Heart left ventricle (tissue), 16 donors: ENCODE results near the gene NISCH. TPM values are rescaled to one million over a fixed set of nuclear protein-coding genes. Genes with fewer than 3 reads are reported as not detected.

ENCODE experiments used
- ATAC-seq, 4 donors: fragments of 200-7000 bp; cut with Tn5 transposase; one replicate each; pipeline ENCODE4 v1.9.1; 2020 to 2022; ENCODE audit warnings: moderate library complexity in 4 of 4, mild to moderate bottlenecking in 3 of 4, moderate number of reproducible peaks in 1 of 4
- DNase-seq, 5 donors: peaks; one replicate each; pipeline ENCODE4 v3.0.0-alpha.2; 2020
- H3K27ac ChIP-seq, 12 donors: fragments of 200-600 bp; sonication (generic) in 4 of 12; one replicate each; pipeline versions ENCODE4 v1.5.0 to v1.8.0; 2016 to 2022; ENCODE audit warnings: mild to moderate bottlenecking in 2 of 12
- H3K27me3 ChIP-seq, 9 donors: fragments of 200-600 bp; sonication (generic) in 2 of 9; one replicate each; pipeline versions ENCODE4 v1.5.1 to v1.8.0; 2016 to 2022; ENCODE audit warnings: mild to moderate bottlenecking in 3 of 9
- H3K36me3 ChIP-seq, 9 donors: fragments of 200-600 bp; sonication (generic) in 2 of 9; one replicate each; pipeline versions ENCODE4 v1.5.0 to v1.8.0; 2018 to 2022; ENCODE audit warnings: mild to moderate bottlenecking in 2 of 9
- H3K4me1 ChIP-seq, 12 donors: fragments of 200-600 bp; sonication (generic) in 4 of 12; one replicate each; pipeline versions ENCODE4 v1.5.0 to v1.8.0; 2016 to 2022; ENCODE audit warnings: mild to moderate bottlenecking in 3 of 12
- H3K4me3 ChIP-seq, 12 donors: fragments of 200-600 bp; sonication (generic) in 4 of 12; one replicate each; pipeline versions ENCODE4 v1.5.0 to v1.8.0; 2017 to 2022; ENCODE audit warnings: mild to moderate bottlenecking in 9 of 12, moderate library complexity in 4 of 12
- H3K9me3 ChIP-seq, 12 donors: fragments of 200-600 bp; sonication (generic) in 4 of 12; one replicate each; pipeline versions ENCODE4 v1.5.0 to v1.8.0; 2016 to 2022; ENCODE audit warnings: mild to moderate bottlenecking in 1 of 12
- POLR2A ChIP-seq, 2 donors: fragments of 450-650 bp; IDR thresholded peaks; one replicate each; pipeline ENCODE4 v1.6.1; 2017; ENCODE audit warnings: antibody characterized with exemption in 2 of 2, mild to moderate bottlenecking in 2 of 2, moderate library complexity in 2 of 2
- WGBS, 4 donors: extraction: QIAGEN DNeasy Blood & Tissue Kit in 2 of 4; methylation state at CpG; one replicate each; pipeline versions ENCODE4 v1.1.5 to v1.1.7; 2013 to 2018; 5-methylcytosine and 5-hydroxymethylcytosine counted together
- intact Hi-C, 10 donors: fragments of 100-400 bp; cut with DNase I; formaldehyde crosslinking; loops; one replicate each; pipeline versions ENCODE4 v1.11.1 to v1.14.2; 2022
- polyA plus RNA-seq, 2 donors: library from polyadenylated mRNA; stranded (reverse); fragments of 200-250 nt; gene quantifications; one replicate each; pipeline ENCODE4 v1.2.3, GENCODE V29; 2013
- total RNA-seq, 9 donors: library from RNA; depleted of rRNA in 2 of 9; stranded (reverse); fragments of >200 nt in 2 of 9; fragmentation: NEBNext Ultra II Directional in 3 of 9; extraction: Animal tissue kit (Norgen Biotek cat#: 25700) in 3 of 9; gene quantifications; one replicate each; pipeline versions ENCODE4 v1.1.0 to v1.2.4, GENCODE V29; 2016 to 2023
- TF ChIP-seq, protein P1 (sequence below), 12 donors: fragments of 200-600 bp; sonication (generic) in 4 of 12; IDR thresholded peaks; one replicate each; pipeline versions ENCODE4 v1.5.0 to v1.8.0; 2018 to 2022; ENCODE audit warnings: antibody characterized with exemption in 12 of 12, mild to moderate bottlenecking in 5 of 12
- donor health status: ischemic (EF 13 %, LVEDD 7.1; RV severe dilation, severe dysfunction).
- donor health status: healthy with polysubstance abuse.
- donor health status: DM: no; HTN: yes; CAD: no.
- donor health status: DM: no; HTN: no; CAD: no.
- donor health status: ischemic (EF 25% LVEDD 6.9; RV normal size, moderate dysfunction).
- donor health status: ischemic (EF 25% LVEDD 5.7; RV mildly dilated, moderate dysfunction).
- donor health status: healthy.
- donor health status: DM: yes; HTN: yes; CAD: no.
- donor health status: ischemic (EF 35%, LVEDD 5.7; RV mildly dilated, moderate dysfunction).
- donor health status: nonischemic (EF 11% LVEDD 7.7; RV severe dilation, severe dysfunction).
- donor health status: DM: yes; HTN: yes; CAD: no.
- donor health status: PGD.
- donor health status: ischemic (EF 29% LVEDD 5.4; RV normal size, mild dysfunction).
- donor health status: nonischemic (EF 23%, LVEDD 6.1; RV moderate dilation, normal function).

The NISCH gene
- total and polyA plus RNA-seq, 11 donors, result 28.8 to 56.2 (median 42.0) TPM

DNA sequence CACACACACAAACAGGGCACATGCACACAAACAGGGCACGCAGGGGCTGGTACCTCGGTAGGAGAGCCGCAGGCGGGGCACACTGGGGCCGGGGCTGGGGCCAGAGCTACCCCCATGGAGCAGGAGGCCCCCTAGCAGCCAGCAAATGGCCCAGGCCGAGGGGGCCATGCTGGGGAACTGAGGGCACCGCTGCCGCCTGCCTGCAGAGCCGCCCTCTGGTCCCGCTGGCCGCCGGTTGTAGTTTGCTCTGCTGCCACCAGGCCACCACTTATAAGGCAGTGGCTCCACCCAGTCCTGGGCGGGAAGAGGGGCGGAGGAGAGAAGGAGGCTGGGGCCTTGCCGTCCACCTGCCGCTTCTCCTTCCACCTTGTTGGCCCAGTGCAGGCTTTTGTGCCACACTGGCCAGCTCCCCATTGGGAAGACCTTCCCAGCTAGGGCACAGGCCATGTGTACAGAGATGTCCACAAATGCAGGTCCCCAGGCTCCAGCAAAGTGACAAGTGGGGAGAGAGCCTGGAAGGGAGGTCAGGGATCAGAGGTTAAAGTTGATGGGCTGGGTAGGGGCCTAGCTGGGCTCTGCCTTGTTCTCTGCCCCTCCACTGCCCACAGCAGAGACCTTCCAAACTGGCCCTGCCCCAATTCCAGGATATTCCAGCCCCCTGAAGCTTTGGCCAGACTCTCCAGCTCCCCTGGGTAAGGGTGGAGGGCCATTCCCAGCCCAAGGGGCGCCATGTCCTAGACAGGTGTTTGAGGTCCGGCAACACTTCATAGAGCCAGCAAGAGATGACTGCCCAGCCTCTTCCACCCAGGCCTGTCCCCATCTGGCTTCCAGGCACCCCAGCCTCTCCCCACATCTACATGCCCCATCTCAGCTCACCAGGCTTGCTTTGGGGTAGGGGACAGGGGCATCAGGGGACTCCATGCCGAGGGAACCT lies 10.3 kb upstream of the NISCH start, which contains the start of gene SEMA3G:
Gene SEMA3G, minus strand, starts transcription at position 244 of the 934 bp plus-strand sequence. Its CDS starts 76 bp downstream, at position 168.
- WGBS, 4 donors, result 32 to 45% (median 37%) methylated on average over 10 to 19 of the region's 19 CpGs
- peak; percentile 71 to 84 (median 82) for DNase-seq
- ATAC-seq, result peak; percentile 29 to 60 (median 58)
- Histone ChIP-seq H3K36me3 (peaks cover 0 to under 1% (median 0%) of the 10 kb centered on the region in 9 donors), H3K4me3 (peak within 1 kb of the TSS in 11 of 12 donors; percentile 18 to 54 (median 42)), H3K4me1 (peaks cover 0 to 39% (median 14%) of the 10 kb centered on the region in 12 donors), H3K27ac (peak within 1 kb of the TSS in 8 of 12 donors; percentile 24 to 65 (median 60)), H3K9me3 (no peaks in the 10 kb centered on the region), H3K27me3 (no peaks in the 10 kb centered on the region)
- TF ChIP-seq, protein P1, sequence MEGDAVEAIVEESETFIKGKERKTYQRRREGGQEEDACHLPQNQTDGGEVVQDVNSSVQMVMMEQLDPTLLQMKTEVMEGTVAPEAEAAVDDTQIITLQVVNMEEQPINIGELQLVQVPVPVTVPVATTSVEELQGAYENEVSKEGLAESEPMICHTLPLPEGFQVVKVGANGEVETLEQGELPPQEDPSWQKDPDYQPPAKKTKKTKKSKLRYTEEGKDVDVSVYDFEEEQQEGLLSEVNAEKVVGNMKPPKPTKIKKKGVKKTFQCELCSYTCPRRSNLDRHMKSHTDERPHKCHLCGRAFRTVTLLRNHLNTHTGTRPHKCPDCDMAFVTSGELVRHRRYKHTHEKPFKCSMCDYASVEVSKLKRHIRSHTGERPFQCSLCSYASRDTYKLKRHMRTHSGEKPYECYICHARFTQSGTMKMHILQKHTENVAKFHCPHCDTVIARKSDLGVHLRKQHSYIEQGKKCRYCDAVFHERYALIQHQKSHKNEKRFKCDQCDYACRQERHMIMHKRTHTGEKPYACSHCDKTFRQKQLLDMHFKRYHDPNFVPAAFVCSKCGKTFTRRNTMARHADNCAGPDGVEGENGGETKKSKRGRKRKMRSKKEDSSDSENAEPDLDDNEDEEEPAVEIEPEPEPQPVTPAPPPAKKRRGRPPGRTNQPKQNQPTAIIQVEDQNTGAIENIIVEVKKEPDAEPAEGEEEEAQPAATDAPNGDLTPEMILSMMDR (IDR thresholded peaks at IDR 0.05), result peak; percentile 33 to 67 (median 56)
- TF ChIP-seq POLR2A (IDR thresholded peaks at IDR 0.05), result peak; percentile 18 to 63
- intact Hi-C loops, result loop anchor here in 1 of 10 donors (1.0 kb wide), 1 partner anchor 16 kb away; no protein-coding TSS in a partner anchor

DNA sequence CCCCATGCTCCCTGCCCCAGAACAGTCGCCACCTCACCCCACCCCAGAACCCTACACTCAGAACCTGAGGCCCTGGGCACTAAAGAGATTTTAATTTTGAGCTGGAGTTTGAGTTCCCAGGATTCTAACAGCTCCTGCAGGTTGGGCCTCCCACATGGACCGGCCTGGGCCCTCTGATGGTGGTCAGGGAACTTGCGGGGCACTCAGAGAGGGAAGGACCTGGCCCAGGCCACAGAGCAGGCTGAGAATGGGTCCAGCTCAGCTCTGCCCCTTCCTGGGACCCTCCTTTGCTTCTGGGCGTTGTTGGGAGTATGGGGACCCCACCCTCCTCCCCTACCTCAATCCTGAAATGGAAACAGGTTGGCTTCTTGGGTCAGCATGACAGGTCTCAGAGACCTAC lies 9.4 kb upstream of the NISCH start:
- WGBS, 4 donors, result 89 to 100% (median 94%) methylated on average over 1 to 4 of the region's 4 CpGs
- Histone ChIP-seq H3K27ac (peak overlapping the region in 9 of 12 donors; percentile 4 to 64 (median 45)), H3K27me3 (no peaks in the 10 kb centered on the region), H3K36me3 (peaks cover 0 to 9% (median 0%) of the 10 kb centered on the region in 9 donors), H3K9me3 (no peaks in the 10 kb centered on the region), H3K4me1 (peaks cover 0 to 49% (median 15%) of the 10 kb centered on the region in 12 donors), H3K4me3 (no peak overlapping the region)
- intact Hi-C loops, result loop anchor here in 3 of 10 donors (1.0 to 2.0 kb wide), 3 partner anchors 15 to 17 kb away; no protein-coding TSS in a partner anchor
- no peak for TF ChIP-seq POLR2A (IDR thresholded peaks at IDR 0.05)
- TF ChIP-seq, protein P1 (IDR thresholded peaks at IDR 0.05), result no peak
- peak in 2 of 5 donors; percentile 26 to 56 for DNase-seq
- ATAC-seq, result no peak

GRCh38 chr3:52446631-52447511 lies 8.5 kb upstream of the NISCH start:
- DNase-seq, result peak in 4 of 5 donors; percentile 60 to 72 (median 70)
- Histone ChIP-seq H3K27me3 (no peaks in the 10 kb centered on the region), H3K4me1 (peaks cover 0 to 49% (median 15%) of the 10 kb centered on the region in 12 donors), H3K36me3 (peaks cover 0 to 18% (median 2%) of the 10 kb centered on the region in 9 donors), H3K4me3 (no peak overlapping the region), H3K27ac (peak overlapping the region in 9 of 12 donors; percentile 5 to 94 (median 57)), H3K9me3 (no peaks in the 10 kb centered on the region)
- ATAC-seq, result peak in 3 of 4 donors; percentile 7 to 37 (median 23)
- intact Hi-C loops, result loop anchor here in 9 of 10 donors (1.0 to 2.0 kb wide), 4 partner anchors 16 to 19 kb away; no protein-coding TSS in a partner anchor
- 24 to 37% (median 31%) methylated on average over 9 to 13 of the region's 13 CpGs for WGBS, 4 donors
- TF ChIP-seq, protein P1 (IDR thresholded peaks at IDR 0.05), result peak in 11 of 12 donors; percentile 99 to 100 (median 100)
- peak in 1 of 2 donors; percentile 16 for TF ChIP-seq POLR2A (IDR thresholded peaks at IDR 0.05)
